ENCODE data around the gene OR52R1.
"Not testable (repeated sequence)": the region's sequence is repeated elsewhere in the genome, so short reads cannot be mapped to it uniquely, and the experiment has no call there.

The OR52R1 gene

GRCh38 chr11:4825132-4825531 is 21.0 kb upstream of the OR52R1 start:
- no peak overlapping the region for H3K4me3 ChIP-seq (ENCODE audit: low read depth, low read length)
- TF ChIP-seq CTCF (IDR thresholded peaks at IDR 0.05; ENCODE audit: borderline replicate concordance, insufficient read depth, low read depth, low read length): no peak

DNA sequence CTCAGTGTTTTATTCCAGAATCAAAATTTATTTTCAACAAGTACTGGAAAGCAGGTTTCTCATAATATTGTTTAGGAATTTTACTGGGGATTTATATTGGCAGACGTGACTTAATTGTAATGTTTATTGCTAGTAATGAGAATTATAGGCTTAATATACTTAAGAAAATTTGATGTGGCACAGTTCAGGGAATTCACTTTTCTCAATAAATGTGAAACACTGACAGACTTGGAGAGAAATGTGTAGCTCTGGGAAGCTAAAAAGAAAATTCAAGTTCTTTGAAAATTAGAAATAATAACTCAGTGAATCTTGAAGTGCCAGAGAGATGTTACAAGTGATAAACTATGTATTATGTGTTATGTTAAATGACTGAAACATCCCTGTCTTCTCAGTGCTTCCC is 16.8 kb upstream of the OR52R1 start, which contains the start of gene OR51F2:
TSS of gene OR51F2 (plus strand) at position 301 of the 400 bp plus-strand sequence. CDS start 101 bp downstream, outside the sequence.
- TF ChIP-seq CTCF (IDR thresholded peaks at IDR 0.05; ENCODE audit: borderline replicate concordance, insufficient read depth, low read depth, low read length): no peak
- H3K4me3 ChIP-seq (ENCODE audit: low read depth, low read length): no peak within 1 kb of the TSS

- no peak for TF ChIP-seq CTCF (IDR thresholded peaks at IDR 0.05; ENCODE audit: borderline replicate concordance, insufficient read depth, low read depth, low read length)
These were observed 5.1 kb upstream of the OR52R1 start for GRCh38 chr11:4809246-4809645.

GRCh38 chr11:4808476-4808875 is 4.3 kb upstream of the OR52R1 start:
- TF ChIP-seq CTCF (IDR thresholded peaks at IDR 0.05; ENCODE audit: borderline replicate concordance, insufficient read depth, low read depth, low read length): no peak
- H3K4me3 ChIP-seq (ENCODE audit: low read depth, low read length): no peak overlapping the region

More at GRCh38 chr11:4809246-4809645, 5.1 kb upstream of the OR52R1 start:
- H3K4me3 ChIP-seq (ENCODE audit: low read depth, low read length): no peak overlapping the region

DNA sequence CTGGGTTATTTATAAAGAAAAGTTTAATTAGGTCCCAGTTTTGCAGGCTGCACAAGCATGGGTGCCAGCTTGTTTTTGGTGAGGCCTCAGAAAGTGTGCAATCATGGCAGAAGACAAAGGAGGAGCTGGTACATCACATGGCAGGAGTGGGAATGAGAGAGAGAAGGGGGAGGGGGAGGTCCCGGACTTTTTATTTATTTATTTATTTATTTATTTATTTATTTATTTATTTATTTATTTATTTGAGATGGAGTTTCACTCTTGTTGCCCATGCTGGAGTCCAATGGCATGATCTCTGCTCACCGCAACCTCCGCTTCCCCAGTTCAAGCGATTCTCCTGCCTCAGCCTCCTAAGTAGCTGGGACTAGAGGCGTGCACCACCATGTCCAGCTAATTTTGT is 2.9 kb downstream of the OR52R1 start:
- not testable (repeated sequence) for H3K4me3 ChIP-seq (ENCODE audit: low read depth, low read length)

DNA sequence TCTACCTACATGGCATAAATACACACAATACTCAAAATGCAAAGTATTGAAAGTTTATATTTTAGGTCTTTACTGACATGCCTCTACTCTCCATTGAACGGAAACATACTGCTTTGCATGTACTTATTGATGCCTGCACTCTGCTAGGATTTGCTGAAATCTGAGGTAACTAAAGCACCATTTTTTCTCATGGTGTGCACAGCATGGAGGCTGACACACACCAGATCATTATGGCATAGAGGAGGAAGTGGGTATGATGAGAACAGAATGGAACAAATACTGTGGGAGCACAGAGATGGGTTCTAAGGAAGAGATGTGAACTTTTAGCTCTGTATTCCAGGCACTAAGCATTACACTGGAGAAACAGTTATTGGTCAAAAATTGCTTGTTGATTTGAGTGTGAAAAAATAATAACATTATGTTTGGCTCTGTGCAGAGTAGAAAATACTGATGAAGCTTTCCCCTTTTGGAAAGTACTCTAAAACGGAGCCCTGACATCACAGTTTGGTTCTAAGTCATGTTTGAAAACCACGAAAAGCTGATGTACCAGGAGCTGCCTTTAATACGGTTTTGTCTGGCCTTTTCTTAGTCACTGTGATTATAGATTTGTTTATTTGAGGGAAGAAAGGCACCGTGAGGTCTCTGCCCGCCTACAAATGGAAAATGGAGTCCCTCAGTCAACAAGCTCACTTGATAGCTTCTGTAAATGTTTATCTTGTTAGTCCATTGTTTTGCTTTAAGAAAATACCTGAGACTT is 5.6 kb downstream of the OR52R1 start:
- no peak overlapping the region for H3K4me3 ChIP-seq (ENCODE audit: low read depth, low read length)
- TF ChIP-seq CTCF (IDR thresholded peaks at IDR 0.05; ENCODE audit: borderline replicate concordance, insufficient read depth, low read depth, low read length): no peak

DNA sequence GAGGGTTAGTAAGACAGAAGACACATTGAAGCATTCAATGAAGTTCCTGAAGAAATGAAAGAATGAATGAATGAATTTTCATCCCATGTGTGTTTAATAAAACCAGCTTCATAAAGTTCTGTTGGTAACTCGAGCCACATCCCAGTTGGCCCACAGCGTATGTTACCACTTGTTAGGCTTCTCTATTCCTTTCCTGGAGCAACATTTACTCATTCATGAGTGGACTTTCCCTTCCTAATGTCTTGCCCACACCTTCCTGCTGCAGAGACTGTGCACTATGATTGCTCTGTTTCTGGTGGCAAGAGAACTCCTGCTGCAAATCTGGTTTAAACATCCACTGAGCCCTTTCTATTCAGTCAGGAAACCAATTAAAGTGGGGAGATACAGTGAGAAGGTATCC is 7.0 kb downstream of the OR52R1 start:
- no peak for TF ChIP-seq CTCF (IDR thresholded peaks at IDR 0.05; ENCODE audit: borderline replicate concordance, insufficient read depth, low read depth, low read length)

More for the DNA sequence above, 7.0 kb downstream of the OR52R1 start:
- H3K4me3 ChIP-seq (ENCODE audit: low read depth, low read length): no peak overlapping the region

All from GM12875 (cell line).